ENCODE measurements around the gene LTF. TPM values are rescaled to one million over a fixed set of nuclear protein-coding genes. Genes with fewer than 3 reads are reported as not detected.
"Not testable (repeated sequence)": the region's sequence is repeated elsewhere in the genome, so short reads cannot be mapped to it uniquely, and the experiment has no call there.

LTF gene
- total RNA-seq, 2 donors from 2014 or later = 8.8 to 8.9 TPM

GRCh38 chr3:46438831-46439230 lies 25.9 kb downstream of the LTF start:
- Histone ChIP-seq H3K4me1 (no peaks in the 10 kb centered on the region), H3K27ac (no peak overlapping the region), H3K36me3 (replicated peaks in 1 of 2; ENCODE audit: insufficient read depth in 1 of 2, low read depth in 2 of 2) (peaks cover 0 to 26% of the 10 kb centered on the region in 2 donors), H3K9me3 (no peaks in the 10 kb centered on the region), H3K4me3 (no peak overlapping the region), H3K27me3 (no peaks in the 10 kb centered on the region)
- intact Hi-C loops (cut with DNase I) = no loop called here
- DNase-seq (no peak), ATAC-seq (no peak)
- TF ChIP-seq POLR2A (IDR thresholded peaks at IDR 0.05) (no peak), CTCF (IDR thresholded peaks at IDR 0.05) (no peak)
- 83 to 94% methylated on average over 3 of the region's 3 CpGs for WGBS, 2 donors

GRCh38 chr3:46435081-46435726 lies 29.5 kb downstream of the LTF start:
- WGBS, 2 donors = 90 to 92% methylated on average over 3 of the region's 3 CpGs
- intact Hi-C loops (cut with DNase I) = no loop called here

GRCh38 chr3:46433841-46434240 lies 30.9 kb downstream of the LTF start:
- TF ChIP-seq CTCF (IDR thresholded peaks at IDR 0.05) = no peak
- no peak for TF ChIP-seq POLR2A (IDR thresholded peaks at IDR 0.05)
- no peaks in the 10 kb centered on the region for H3K4me1 ChIP-seq

More at GRCh38 chr3:46435081-46435726, 29.5 kb downstream of the LTF start:
- DNase-seq (no peak), ATAC-seq (no peak)
- H3K36me3 ChIP-seq (replicated peaks in 1 of 2; ENCODE audit: insufficient read depth in 1 of 2, low read depth in 2 of 2) = peaks cover 0 to 16% of the 10 kb centered on the region in 2 donors
- TF ChIP-seq POLR2A (IDR thresholded peaks at IDR 0.05) (no peak), CTCF (IDR thresholded peaks at IDR 0.05) (no peak)
- H3K4me3 ChIP-seq = no peak overlapping the region
- H3K9me3 ChIP-seq = no peaks in the 10 kb centered on the region
- H3K4me1 ChIP-seq = no peaks in the 10 kb centered on the region
- H3K27me3 ChIP-seq = no peaks in the 10 kb centered on the region
- no peak overlapping the region for H3K27ac ChIP-seq

GRCh38 chr3:46433118-46433517 lies 31.6 kb downstream of the LTF start:
- DNase-seq; ATAC-seq; H3K4me1 ChIP-seq; H3K9me3 ChIP-seq; H3K4me3 ChIP-seq; intact Hi-C loops (cut with DNase I); H3K27me3 ChIP-seq; H3K27ac ChIP-seq; H3K36me3 ChIP-seq (replicated peaks in 1 of 2; ENCODE audit: insufficient read depth in 1 of 2, low read depth in 2 of 2): not testable (repeated sequence)
- 74 to 75% methylated on average over 4 of the region's 4 CpGs for WGBS, 2 donors

More at GRCh38 chr3:46433841-46434240, 30.9 kb downstream of the LTF start:
- H3K27ac ChIP-seq = no peak overlapping the region
- H3K9me3 ChIP-seq = no peaks in the 10 kb centered on the region
- ATAC-seq (no peak), DNase-seq (no peak)
- H3K4me3 ChIP-seq = no peak overlapping the region
- no peaks in the 10 kb centered on the region for H3K27me3 ChIP-seq
- intact Hi-C loops (cut with DNase I) = no loop called here
- H3K36me3 ChIP-seq (replicated peaks in 1 of 2; ENCODE audit: insufficient read depth in 1 of 2, low read depth in 2 of 2) = peaks cover 0 to 9% of the 10 kb centered on the region in 2 donors
- 82 to 100% methylated on average over 1 of the region's 1 CpG for WGBS, 2 donors

GRCh38 chr3:46431905-46432304 lies 32.8 kb downstream of the LTF start:
- H3K4me1 ChIP-seq; intact Hi-C loops (cut with DNase I); H3K27me3 ChIP-seq; H3K9me3 ChIP-seq; H3K36me3 ChIP-seq (replicated peaks in 1 of 2; ENCODE audit: insufficient read depth in 1 of 2, low read depth in 2 of 2); H3K27ac ChIP-seq; H3K4me3 ChIP-seq; DNase-seq; ATAC-seq: not testable (repeated sequence)
- 92% methylated on average over 5 of the region's 5 CpGs for WGBS, 2 donors

GRCh38 chr3:46430879-46431278 lies 33.8 kb downstream of the LTF start:
- ATAC-seq; H3K9me3 ChIP-seq; H3K27ac ChIP-seq; H3K4me3 ChIP-seq; DNase-seq; H3K27me3 ChIP-seq; H3K36me3 ChIP-seq (replicated peaks in 1 of 2; ENCODE audit: insufficient read depth in 1 of 2, low read depth in 2 of 2); intact Hi-C loops (cut with DNase I); H3K4me1 ChIP-seq: not testable (repeated sequence)
- 100% methylated on average over 1 of the region's 1 CpG for WGBS, 2 donors
